Central memory CD8-positive, alpha-beta T cell (primary cell): ENCODE measurements around the gene MITF.
"Not testable (repeated sequence)": the region's sequence is repeated elsewhere in the genome, so short reads cannot be mapped to it uniquely, and the experiment has no call there.

Source experiments
- ATAC-seq: fragments of 150-1000 bp; cut with Tn5 transposase; replicated peaks from 2 replicates; pipeline ENCODE4 v1.10.0; 2022; ENCODE audit warnings: mild to moderate bottlenecking, moderate FRiP score, moderate number of reproducible peaks; ENCODE audit not compliant: poor library complexity, severe bottlenecking; ENCODE audit errors: extremely low read depth
- DNase-seq, 2 donors: peaks; one replicate each; pipeline ENCODE4 v3.0.0; 2021; ENCODE audit warnings: low spot score in 2 of 2
- H3K27ac Mint-ChIP-seq: one replicate; pipeline ENCODE4 v1.8.0; 2022; ENCODE audit warnings: low read depth, mild to moderate bottlenecking, moderate library complexity, mixed read lengths
- H3K27me3 Mint-ChIP-seq: one replicate; pipeline ENCODE4 v1.8.0; 2022; ENCODE audit warnings: mixed read lengths
- H3K36me3 Mint-ChIP-seq: one replicate; pipeline ENCODE4 v1.8.0; 2022; ENCODE audit warnings: mild to moderate bottlenecking, moderate library complexity, mixed read lengths; ENCODE audit not compliant: insufficient read depth
- H3K4me1 Mint-ChIP-seq: one replicate; pipeline ENCODE4 v1.8.0; 2022; ENCODE audit warnings: mixed read lengths
- H3K4me3 Mint-ChIP-seq: one replicate; pipeline ENCODE4 v1.8.0; 2022; ENCODE audit warnings: mild to moderate bottlenecking, moderate library complexity, mixed read lengths
- H3K9me3 Mint-ChIP-seq: one replicate; pipeline ENCODE4 v1.8.0; 2022; ENCODE audit warnings: mixed read lengths

The MITF gene

DNA sequence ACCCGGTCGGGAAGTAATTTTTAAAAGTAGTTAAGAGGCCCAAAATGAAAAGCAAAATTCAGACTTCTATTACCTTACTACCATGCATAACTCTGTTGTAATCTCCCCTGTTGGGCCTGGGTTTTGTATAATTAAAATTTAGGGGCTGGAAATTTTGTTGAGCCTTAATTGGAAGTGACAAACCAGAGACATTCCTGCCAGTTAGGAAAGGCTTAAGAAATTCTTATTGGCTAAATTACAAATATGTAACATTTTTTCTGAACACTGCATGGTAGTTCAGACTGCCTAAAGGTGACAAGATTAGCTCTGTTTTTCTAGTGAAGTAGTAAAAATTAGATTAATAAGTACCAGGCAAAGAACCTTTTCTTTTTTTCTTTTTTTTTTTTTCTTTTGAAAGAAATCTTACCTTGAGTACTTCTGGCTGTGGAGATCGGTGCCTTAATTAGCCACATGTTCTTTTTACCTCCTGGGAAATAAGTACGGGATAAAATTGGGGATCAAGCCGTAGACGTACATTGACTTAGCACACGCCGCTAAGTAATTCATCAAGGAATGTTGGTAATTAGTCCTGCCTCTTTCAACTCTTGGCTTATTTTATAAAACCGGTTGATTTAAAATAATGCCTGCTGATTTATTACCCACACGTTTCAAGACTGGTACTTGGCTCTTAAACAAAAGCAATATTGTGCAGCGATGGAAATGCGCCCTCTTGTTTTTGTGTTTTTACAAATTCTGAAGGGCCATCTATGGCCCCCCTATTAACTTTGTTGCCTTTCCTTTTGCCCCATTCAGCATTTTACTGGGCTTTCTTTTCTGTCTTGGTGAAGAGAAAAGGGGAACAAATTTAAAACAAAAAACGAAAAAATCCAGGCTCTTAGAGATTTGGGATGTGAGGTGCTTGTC is 149.0 kb downstream of the MITF start:
- DNase-seq = no peak
- H3K27me3 Mint-ChIP-seq = no peaks in the 10 kb centered on the region
- no peak overlapping the region for H3K4me3 Mint-ChIP-seq
- no peak for ATAC-seq
- H3K36me3 Mint-ChIP-seq = no peaks in the 10 kb centered on the region
- H3K9me3 Mint-ChIP-seq = no peaks in the 10 kb centered on the region
- no peak overlapping the region for H3K27ac Mint-ChIP-seq
- no peaks in the 10 kb centered on the region for H3K4me1 Mint-ChIP-seq

DNA sequence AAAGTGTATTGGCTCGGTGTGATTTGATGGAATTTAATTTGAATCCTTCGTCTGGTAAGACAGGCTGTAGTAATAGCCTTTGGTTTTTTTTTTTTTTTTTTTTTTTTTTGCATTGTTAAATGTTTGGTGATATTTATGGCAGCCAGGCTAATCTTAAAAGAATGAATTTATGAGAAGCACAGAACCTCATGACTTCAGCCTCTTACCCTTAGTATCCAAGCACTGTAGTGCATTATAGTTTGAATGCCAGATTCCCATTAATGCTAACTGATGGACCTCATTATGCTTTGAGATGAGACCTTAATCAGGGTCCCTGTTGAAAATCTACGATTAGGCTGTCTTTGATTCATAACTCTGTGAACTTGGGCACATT is 149.7 kb downstream of the MITF start:
- Mint-ChIP-seq H3K27ac (no peak overlapping the region), H3K9me3 (no peaks in the 10 kb centered on the region), H3K4me1 (no peaks in the 10 kb centered on the region), H3K36me3 (no peaks in the 10 kb centered on the region), H3K27me3 (no peaks in the 10 kb centered on the region), H3K4me3 (no peak overlapping the region)
- DNase-seq (no peak), ATAC-seq (no peak)

DNA sequence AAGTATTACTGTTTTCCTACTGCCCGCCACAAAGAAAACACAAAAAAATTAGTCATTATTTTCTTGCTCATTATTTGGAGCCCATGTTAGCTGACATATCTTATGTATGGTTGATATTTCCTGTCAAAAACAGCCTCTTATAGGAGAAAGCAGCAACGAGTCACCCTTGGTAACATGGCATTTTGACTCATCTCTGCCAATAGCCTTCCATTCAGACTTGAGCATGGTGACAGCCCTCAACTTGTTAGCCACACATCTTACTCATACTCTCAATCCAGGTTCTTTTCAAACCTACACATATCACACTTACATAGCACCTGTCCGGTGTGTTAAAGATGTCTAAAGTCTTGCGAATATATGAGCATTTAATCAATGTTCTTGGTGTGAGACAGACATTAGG is 150.8 kb downstream of the MITF start:
- H3K9me3 Mint-ChIP-seq = no peaks in the 10 kb centered on the region
- H3K36me3 Mint-ChIP-seq = no peaks in the 10 kb centered on the region
- no peak for DNase-seq
- no peak overlapping the region for H3K27ac Mint-ChIP-seq
- ATAC-seq = no peak
- no peaks in the 10 kb centered on the region for H3K27me3 Mint-ChIP-seq
- H3K4me3 Mint-ChIP-seq = no peak overlapping the region
- H3K4me1 Mint-ChIP-seq = no peaks in the 10 kb centered on the region

DNA sequence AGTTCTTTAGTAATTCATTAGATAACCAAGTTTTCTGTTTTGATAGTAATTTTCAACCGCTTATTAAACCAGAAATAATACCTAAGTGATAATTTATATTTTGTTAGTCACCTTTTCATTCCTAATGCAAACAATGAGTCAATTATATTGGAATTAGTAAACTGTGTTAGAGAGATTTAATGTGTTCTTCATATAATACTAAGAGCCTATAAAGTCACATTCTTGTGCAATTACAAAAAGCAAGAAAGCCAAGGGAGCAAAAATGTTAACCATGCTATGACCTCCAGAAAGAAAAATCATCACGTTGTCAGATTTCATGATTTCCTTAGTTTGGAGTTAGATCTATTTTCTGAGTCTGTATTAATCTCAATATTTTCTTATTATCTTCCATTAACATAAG is 151.4 kb downstream of the MITF start:
- Mint-ChIP-seq H3K36me3 (no peaks in the 10 kb centered on the region), H3K4me3 (no peak overlapping the region), H3K4me1 (no peaks in the 10 kb centered on the region), H3K9me3 (no peaks in the 10 kb centered on the region), H3K27ac (no peak overlapping the region), H3K27me3 (no peaks in the 10 kb centered on the region)
- ATAC-seq = no peak
- DNase-seq = no peak

DNA sequence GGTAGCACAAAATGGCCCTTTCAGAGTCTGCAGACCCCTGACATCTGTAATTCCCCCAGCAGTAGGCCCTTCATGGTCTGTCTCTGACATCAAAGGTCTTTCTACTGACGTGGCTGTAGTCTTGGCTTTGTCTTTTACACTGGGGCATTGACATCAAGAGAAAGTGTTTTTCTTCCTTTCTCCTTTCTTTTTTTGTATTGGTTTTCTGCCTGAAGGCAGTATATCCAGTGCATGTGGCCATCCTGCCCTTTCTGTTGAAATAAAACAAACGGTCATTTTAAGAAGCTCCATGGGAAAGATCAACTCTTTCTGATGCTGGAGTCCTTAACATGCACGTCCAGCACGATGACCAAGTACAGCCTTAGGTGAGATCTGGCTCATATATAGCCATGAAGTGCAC is 153.4 kb downstream of the MITF start:
- H3K9me3 Mint-ChIP-seq = no peaks in the 10 kb centered on the region
- H3K27ac Mint-ChIP-seq = no peak overlapping the region
- ATAC-seq (no peak), DNase-seq (no peak)
- H3K4me3 Mint-ChIP-seq = no peak overlapping the region
- no peaks in the 10 kb centered on the region for H3K36me3 Mint-ChIP-seq
- no peaks in the 10 kb centered on the region for H3K4me1 Mint-ChIP-seq
- no peaks in the 10 kb centered on the region for H3K27me3 Mint-ChIP-seq

DNA sequence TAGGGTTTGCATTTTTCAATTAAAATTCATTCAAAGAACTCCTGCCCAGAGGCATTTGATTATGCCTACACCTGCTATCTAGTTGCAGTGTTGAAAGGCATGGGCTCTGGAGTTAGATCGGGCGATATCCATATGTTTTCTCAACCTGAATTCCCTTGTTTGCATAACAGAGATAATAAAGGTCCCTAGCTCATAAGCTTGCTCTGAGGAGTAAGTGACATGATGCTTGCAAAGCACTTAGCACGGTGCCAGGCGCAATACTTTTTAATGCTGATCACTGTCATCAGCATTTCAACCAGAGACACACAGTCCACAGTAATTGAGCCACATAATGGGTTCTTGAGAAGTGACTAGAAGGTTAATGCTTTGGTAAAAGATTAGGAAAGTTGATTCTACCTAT is 154.0 kb downstream of the MITF start:
- Mint-ChIP-seq H3K9me3 (no peaks in the 10 kb centered on the region), H3K4me3 (no peak overlapping the region), H3K36me3 (no peaks in the 10 kb centered on the region), H3K27me3 (no peaks in the 10 kb centered on the region), H3K27ac (no peak overlapping the region), H3K4me1 (no peaks in the 10 kb centered on the region)
- DNase-seq = no peak
- no peak for ATAC-seq

DNA sequence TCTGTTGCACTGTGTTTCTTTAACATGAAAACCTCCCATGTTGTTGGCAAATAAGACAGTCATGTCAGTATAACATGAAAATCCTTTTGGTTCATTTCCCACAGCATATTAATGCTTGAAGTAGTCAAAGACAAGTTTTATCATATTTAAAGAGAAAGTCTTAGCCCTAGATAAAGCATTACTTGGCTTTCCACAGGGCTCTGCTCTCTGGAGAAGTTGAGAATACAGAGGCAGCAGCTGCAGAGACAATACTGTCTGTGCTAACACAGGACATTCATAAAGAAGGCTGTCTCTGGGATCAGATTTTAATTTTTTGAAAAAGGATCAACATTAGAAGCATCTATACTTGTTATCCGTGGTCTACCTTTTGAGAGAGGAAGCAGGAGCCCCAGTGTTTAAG is 156.8 kb downstream of the MITF start:
- H3K27ac Mint-ChIP-seq = no peak overlapping the region
- no peaks in the 10 kb centered on the region for H3K27me3 Mint-ChIP-seq
- H3K4me3 Mint-ChIP-seq = no peak overlapping the region
- H3K4me1 Mint-ChIP-seq = no peaks in the 10 kb centered on the region
- ATAC-seq = no peak
- no peaks in the 10 kb centered on the region for H3K36me3 Mint-ChIP-seq
- H3K9me3 Mint-ChIP-seq = no peaks in the 10 kb centered on the region
- no peak for DNase-seq

DNA sequence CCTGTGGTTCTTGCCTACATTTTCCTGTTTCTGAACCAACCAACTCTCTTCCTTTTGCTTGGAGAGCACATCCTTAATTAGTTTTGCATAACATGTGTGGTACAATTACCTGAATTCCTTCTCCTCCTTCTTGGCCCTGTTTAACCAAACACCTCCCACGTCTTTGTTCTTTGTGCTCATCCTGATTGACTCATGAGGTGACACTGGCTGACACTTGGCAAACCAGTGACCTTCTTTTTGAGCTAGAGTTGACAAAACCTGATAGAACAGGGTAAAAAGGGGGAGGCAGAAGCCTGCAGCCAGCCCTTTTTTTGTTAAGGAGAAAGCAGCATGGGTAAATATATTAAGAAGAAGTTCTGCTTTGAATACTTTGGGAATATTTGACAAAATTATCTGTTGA is 161.1 kb downstream of the MITF start:
- Mint-ChIP-seq H3K4me1 (no peaks in the 10 kb centered on the region), H3K36me3 (no peaks in the 10 kb centered on the region), H3K4me3 (no peak overlapping the region), H3K27me3 (no peaks in the 10 kb centered on the region), H3K9me3 (no peaks in the 10 kb centered on the region), H3K27ac (no peak overlapping the region)
- DNase-seq (no peak), ATAC-seq (no peak)

DNA sequence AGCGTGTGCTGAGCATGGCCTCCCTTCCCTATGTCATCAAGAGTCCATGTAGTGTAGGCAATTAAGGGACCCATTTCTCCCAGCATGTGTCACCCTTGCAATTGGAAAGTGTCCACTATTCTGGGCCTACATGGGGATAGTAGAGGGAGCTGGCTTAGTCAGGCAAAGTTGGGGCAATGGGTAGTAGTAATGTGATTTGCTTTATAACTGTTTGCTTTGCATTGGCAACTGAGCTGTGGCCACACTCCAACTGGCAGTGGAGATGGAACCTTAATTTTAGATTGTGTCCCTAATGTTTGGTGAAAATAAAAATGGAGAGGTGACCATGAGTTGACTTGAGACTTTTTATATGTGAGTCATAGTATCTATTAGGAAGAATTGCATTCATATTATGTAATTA is 162.5 kb downstream of the MITF start:
- ATAC-seq (no peak), DNase-seq (no peak)
- Mint-ChIP-seq H3K27me3 (no peaks in the 10 kb centered on the region), H3K36me3 (no peaks in the 10 kb centered on the region), H3K4me1 (no peaks in the 10 kb centered on the region), H3K27ac (no peak overlapping the region), H3K9me3 (no peaks in the 10 kb centered on the region), H3K4me3 (no peak overlapping the region)

DNA sequence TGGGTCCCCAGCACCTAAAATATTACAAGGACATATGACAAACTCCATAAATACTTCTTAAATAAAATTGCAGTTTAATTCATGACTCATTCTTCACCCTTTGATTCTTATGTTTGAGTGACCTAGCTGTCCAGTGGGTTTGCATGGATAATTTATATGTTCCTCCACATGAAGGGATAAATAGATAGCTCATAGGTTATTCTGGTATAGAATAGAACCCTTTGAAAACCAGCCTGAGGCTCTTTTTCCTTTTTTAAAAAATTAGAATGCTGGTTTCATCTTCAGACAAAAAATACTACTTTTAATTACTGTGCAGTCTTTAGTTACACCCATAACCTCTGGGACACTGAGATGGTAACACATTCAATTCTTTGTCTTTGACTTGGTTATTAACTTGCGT is 163.1 kb downstream of the MITF start:
- H3K9me3 Mint-ChIP-seq = no peaks in the 10 kb centered on the region
- H3K36me3 Mint-ChIP-seq = no peaks in the 10 kb centered on the region
- H3K27me3 Mint-ChIP-seq = no peaks in the 10 kb centered on the region
- H3K4me3 Mint-ChIP-seq = no peak overlapping the region
- H3K27ac Mint-ChIP-seq = no peak overlapping the region
- H3K4me1 Mint-ChIP-seq = no peaks in the 10 kb centered on the region
- DNase-seq (no peak), ATAC-seq (no peak)

DNA sequence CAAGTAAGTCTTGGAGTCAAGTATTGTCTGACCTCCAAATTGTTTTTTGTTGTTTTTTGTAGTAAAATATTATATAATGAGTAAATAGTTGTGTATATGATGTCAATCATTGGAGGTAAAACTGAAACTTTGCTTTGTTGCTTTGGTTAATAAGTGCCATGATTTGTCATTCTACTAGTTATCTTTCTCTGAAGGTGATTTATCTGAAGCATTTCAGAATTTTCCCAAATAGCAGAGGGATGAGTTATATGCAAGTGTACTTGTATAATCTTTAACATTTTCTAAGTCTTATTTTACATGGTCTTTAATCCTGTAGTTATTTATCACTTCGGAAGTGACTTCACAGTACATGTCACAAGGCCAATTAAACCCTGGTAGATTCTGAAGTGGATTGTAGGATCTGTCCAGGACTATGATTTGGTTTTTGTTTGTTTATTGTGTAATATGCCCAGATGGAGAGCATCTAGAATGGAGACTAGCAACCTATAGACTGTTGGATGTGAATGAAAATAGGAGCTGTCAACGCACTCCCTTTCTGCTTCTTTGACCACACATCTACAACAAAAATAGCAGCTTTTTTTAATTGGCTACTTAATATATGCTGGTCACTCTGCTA is 167.2 kb downstream of the MITF start:
- Mint-ChIP-seq H3K27ac (no peak overlapping the region), H3K36me3 (no peaks in the 10 kb centered on the region), H3K9me3 (no peaks in the 10 kb centered on the region), H3K27me3 (no peaks in the 10 kb centered on the region), H3K4me1 (no peaks in the 10 kb centered on the region), H3K4me3 (no peak overlapping the region)
- no peak for DNase-seq
- ATAC-seq = no peak

DNA sequence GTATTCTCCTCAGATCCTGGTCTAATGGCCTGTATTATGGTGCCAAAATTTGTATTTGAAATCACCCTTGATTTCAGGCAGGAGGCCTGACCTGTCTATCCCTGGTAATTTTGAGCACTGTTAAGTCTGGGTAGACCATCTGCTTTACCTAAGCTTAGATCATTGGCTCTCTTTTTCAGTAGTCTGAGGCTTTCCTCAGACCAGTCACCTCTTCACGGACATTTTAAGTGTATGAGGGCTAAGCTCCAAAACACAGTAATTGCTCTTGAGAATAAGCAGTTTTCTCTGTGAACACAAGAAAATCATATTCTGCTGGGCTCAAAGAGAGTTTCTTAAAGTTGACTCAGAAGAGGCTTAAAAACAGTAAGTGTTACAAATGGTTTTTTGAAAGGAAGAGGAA is 168.3 kb downstream of the MITF start:
- no peaks in the 10 kb centered on the region for H3K4me1 Mint-ChIP-seq
- DNase-seq = no peak
- no peak for ATAC-seq
- H3K36me3 Mint-ChIP-seq = no peaks in the 10 kb centered on the region
- H3K9me3 Mint-ChIP-seq = no peaks in the 10 kb centered on the region
- no peaks in the 10 kb centered on the region for H3K27me3 Mint-ChIP-seq
- H3K27ac Mint-ChIP-seq = no peak overlapping the region
- H3K4me3 Mint-ChIP-seq = no peak overlapping the region

DNA sequence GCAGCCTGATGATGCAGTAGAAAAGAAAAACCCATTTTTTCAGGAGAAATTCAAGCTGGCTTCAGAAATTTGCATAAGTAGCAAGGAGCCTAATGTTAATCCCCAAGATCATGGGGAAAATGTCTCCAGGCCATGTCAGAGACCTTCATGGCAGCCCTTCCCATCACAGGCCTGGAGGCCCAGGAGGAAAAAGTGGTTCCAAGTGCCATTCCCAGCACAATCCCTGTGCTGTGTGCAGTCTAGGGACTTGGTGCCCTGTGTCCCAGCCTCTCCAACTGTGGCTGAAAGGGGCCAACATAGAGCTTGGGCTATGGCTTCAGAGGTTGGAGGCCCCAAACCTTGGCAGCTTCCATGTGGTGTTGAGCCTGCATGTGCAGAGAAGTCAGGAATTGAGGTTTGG is 170.6 kb downstream of the MITF start:
- H3K36me3 Mint-ChIP-seq, H3K4me3 Mint-ChIP-seq, H3K9me3 Mint-ChIP-seq, H3K27ac Mint-ChIP-seq, H3K4me1 Mint-ChIP-seq, DNase-seq, ATAC-seq, H3K27me3 Mint-ChIP-seq: not testable (repeated sequence)
